Measurements from ENCODE around the gene TIMM44.

DNA sequence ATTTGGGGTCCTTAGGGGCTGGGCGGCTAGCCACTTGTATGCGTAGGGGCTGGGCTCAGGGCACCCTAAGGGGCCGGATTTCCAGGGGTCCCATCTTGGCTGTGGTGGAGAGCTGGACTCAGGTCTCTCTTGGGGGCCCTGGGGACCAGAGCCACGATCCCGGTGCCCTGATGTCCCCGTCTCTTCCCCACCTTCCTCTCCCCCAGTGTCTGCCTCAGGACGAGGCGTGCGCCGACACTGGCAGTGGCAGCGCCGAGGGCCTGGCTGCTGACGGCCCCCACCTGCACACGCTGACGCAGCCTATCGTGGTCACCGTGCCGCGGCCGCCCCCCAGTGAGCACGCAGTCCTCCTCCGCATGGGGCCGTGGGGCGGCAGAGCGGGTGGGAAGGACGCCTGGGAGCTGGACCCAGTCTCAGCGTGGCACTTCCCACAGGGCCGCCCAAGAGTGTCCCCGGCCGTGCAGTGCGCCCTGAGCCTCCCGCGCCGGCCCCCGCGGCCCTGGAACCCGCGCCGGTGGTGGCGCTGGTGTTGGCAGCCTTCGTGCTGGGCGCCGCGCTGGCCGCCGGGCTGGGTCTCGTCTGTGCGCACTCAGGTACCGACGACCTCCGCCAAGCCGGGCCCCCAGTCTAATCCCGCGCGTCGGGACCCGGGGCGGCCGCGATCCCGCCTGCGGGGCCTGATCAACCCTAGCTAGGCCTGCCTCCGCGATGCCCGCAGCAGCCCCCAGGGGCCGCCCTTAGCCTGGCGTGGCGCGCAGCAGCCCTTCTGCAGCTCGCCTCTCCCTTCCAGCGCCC, 26.0 kb downstream of the TIMM44 start:
- TF ChIP-seq CTCF (IDR thresholded peaks at IDR 0.05; ENCODE audit: low read depth, low read length) (peak; percentile 57), POLR2A (IDR thresholded peaks at IDR 0.05; ENCODE audit: extremely low read depth, insufficient read length) (no peak)
